Fibroblast of lung (primary cell): ENCODE data around the gene CDK6.

Experiments
- EZH2 ChIP-seq: IDR thresholded peaks from 2 replicates; pipeline ENCODE4 v1.5.1; 2012; ENCODE audit warnings: low read length, control low read depth, mild to moderate bottlenecking; ENCODE audit errors: missing control alignments
- TF ChIP-seq, protein P1 (sequence below), 2 donors: IDR thresholded peaks in 1 of 2; conservative IDR thresholded peaks in 1 of 2; 1 replicate in 1 of 2; 2 replicates in 1 of 2; pipeline ENCODE4 v1.5.1; 2011 to 2012; ENCODE audit warnings: low read length in 2 of 2, control low read depth in 1 of 2, inconsistent platforms in 1 of 2, low read depth in 1 of 2, mild to moderate bottlenecking in 1 of 2

- TF ChIP-seq, protein P1, sequence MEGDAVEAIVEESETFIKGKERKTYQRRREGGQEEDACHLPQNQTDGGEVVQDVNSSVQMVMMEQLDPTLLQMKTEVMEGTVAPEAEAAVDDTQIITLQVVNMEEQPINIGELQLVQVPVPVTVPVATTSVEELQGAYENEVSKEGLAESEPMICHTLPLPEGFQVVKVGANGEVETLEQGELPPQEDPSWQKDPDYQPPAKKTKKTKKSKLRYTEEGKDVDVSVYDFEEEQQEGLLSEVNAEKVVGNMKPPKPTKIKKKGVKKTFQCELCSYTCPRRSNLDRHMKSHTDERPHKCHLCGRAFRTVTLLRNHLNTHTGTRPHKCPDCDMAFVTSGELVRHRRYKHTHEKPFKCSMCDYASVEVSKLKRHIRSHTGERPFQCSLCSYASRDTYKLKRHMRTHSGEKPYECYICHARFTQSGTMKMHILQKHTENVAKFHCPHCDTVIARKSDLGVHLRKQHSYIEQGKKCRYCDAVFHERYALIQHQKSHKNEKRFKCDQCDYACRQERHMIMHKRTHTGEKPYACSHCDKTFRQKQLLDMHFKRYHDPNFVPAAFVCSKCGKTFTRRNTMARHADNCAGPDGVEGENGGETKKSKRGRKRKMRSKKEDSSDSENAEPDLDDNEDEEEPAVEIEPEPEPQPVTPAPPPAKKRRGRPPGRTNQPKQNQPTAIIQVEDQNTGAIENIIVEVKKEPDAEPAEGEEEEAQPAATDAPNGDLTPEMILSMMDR (conservative IDR thresholded peaks at IDR 0.05 in 1 of 2, IDR thresholded peaks at IDR 0.05 in 1 of 2; ENCODE audit: low read depth in 1 of 2, low read length in 2 of 2), result no peak
- TF ChIP-seq EZH2, result no peak
Observed at GRCh38 chr7:92685136-92686042, 151.0 kb downstream of the CDK6 start.
